Brain microvascular endothelial cell (primary cell): ENCODE measurements around the gene CD300LF.
A peak's percentile ranks its signal among the peaks of the same experiment; 100 is the strongest.

Source experiments
- DNase-seq: peaks from one replicate; pipeline ENCODE4 v3.0.0-alpha.2; 2020
- H3K27ac ChIP-seq: fragments of 250-450 bp; sonication (Bioruptor Pico); 2 replicates; pipeline ENCODE4 v1.5.1; 2020; ENCODE audit warnings: mild to moderate bottlenecking, moderate library complexity
- H3K27me3 ChIP-seq: fragments of 250-450 bp; sonication (Bioruptor Pico); replicated peaks from 2 replicates; pipeline ENCODE4 v1.5.1; 2020; ENCODE audit warnings: mild to moderate bottlenecking
- H3K36me3 ChIP-seq: fragments of 250-450 bp; sonication (Bioruptor Pico); replicated peaks from 2 replicates; pipeline ENCODE4 v1.5.1; 2020; ENCODE audit warnings: mild to moderate bottlenecking
- H3K4me3 ChIP-seq: 2 replicates; pipeline ENCODE4 v1.5.1; 2011; ENCODE audit warnings: low read depth, mild to moderate bottlenecking, control low read depth, low read length, moderate library complexity
- CTCF ChIP-seq: IDR thresholded peaks from 2 replicates; pipeline ENCODE4 v1.5.1; 2011; ENCODE audit warnings: low read depth, mild to moderate bottlenecking, moderate library complexity, low read length, control low read depth, inconsistent platforms; ENCODE audit errors: missing control alignments
- in situ Hi-C: cut with HindIII; loops from 2 replicates; pipeline ENCODE4 v1.10.0; 2017; ENCODE audit warnings: low sequenced_read_pairs, low pct_ligation_motif_present

The CD300LF gene

GRCh38 chr17:74677558-74678466 lies 34.9 kb downstream of the CD300LF start:
- no peak overlapping the region for H3K4me3 ChIP-seq

GRCh38 chr17:74671031-74671771 lies 41.5 kb downstream of the CD300LF start:
- Histone ChIP-seq H3K27me3 (no peaks in the 10 kb centered on the region), H3K36me3 (no peaks in the 10 kb centered on the region), H3K4me3 (no peak overlapping the region), H3K27ac (no peak overlapping the region)
- DNase-seq: peak; percentile 74
- in situ Hi-C loops: no loop called here
- no peak for TF ChIP-seq CTCF

More at GRCh38 chr17:74677558-74678466, 34.9 kb downstream of the CD300LF start:
- DNase-seq: no peak
- no peak for TF ChIP-seq CTCF
- Histone ChIP-seq H3K36me3 (no peaks in the 10 kb centered on the region), H3K27me3 (no peaks in the 10 kb centered on the region), H3K27ac (no peak overlapping the region)
- in situ Hi-C loops: no loop called here

- no peak for TF ChIP-seq CTCF
- Histone ChIP-seq H3K27ac (no peak overlapping the region), H3K27me3 (no peaks in the 10 kb centered on the region), H3K4me3 (no peak overlapping the region), H3K36me3 (no peaks in the 10 kb centered on the region)
- DNase-seq: no peak
- in situ Hi-C loops: no loop called here
These were observed 42.4 kb downstream of the CD300LF start for GRCh38 chr17:74670329-74670728.

GRCh38 chr17:74663561-74663960 lies 49.2 kb downstream of the CD300LF start:
- TF ChIP-seq CTCF: no peak
- no peak overlapping the region for H3K4me3 ChIP-seq
- no peak for DNase-seq
- H3K36me3 ChIP-seq: no peaks in the 10 kb centered on the region
- no peak overlapping the region for H3K27ac ChIP-seq
- H3K27me3 ChIP-seq: no peaks in the 10 kb centered on the region
- in situ Hi-C loops: no loop called here

GRCh38 chr17:74659889-74660288 lies 52.8 kb downstream of the CD300LF start:
- no peak for DNase-seq
- in situ Hi-C loops: no loop called here
- Histone ChIP-seq H3K27me3 (no peaks in the 10 kb centered on the region), H3K36me3 (no peaks in the 10 kb centered on the region), H3K4me3 (no peak overlapping the region), H3K27ac (no peak overlapping the region)
- TF ChIP-seq CTCF: no peak
